ENCODE data around the gene TSPAN32.
"Not testable (repeated sequence)": the region's sequence is repeated elsewhere in the genome, so short reads cannot be mapped to it uniquely, and the experiment has no call there.

GRCh38 chr11:2286350-2286749 is 15.5 kb upstream of the TSPAN32 start:
- not testable (repeated sequence) for TF ChIP-seq JUND (IDR thresholded peaks at IDR 0.05); ATF3 (IDR thresholded peaks at IDR 0.05); CTCF (IDR thresholded peaks at IDR 0.05 in 2 of 3, conservative IDR thresholded peaks at IDR 0.05 in 1 of 3; ENCODE audit: borderline replicate concordance in 1 of 3, insufficient read depth in 1 of 3, low read depth in 2 of 3, low read length in 2 of 3); ZNF274 (IDR thresholded peaks at IDR 0.05; ENCODE audit: low read depth, low read length); POLR2A (IDR thresholded peaks at IDR 0.05; ENCODE audit: borderline replicate concordance, extremely low read depth, insufficient read depth, insufficient read length); POLR2AphosphoS5 (IDR thresholded peaks at IDR 0.05; ENCODE audit: low read depth, low read length); SIN3A (IDR thresholded peaks at IDR 0.05; ENCODE audit: low read depth); CEBPB (IDR thresholded peaks at IDR 0.05; ENCODE audit: low read depth); MAX (IDR thresholded peaks at IDR 0.05); EZH2 (IDR thresholded peaks at IDR 0.05); SRF (IDR thresholded peaks at IDR 0.05; ENCODE audit: low read depth); EZH2phosphoT487 (IDR thresholded peaks at IDR 0.05; ENCODE audit: borderline replicate concordance)

All from HCT116 (cell line).